ENCODE measurements around the gene MICU1. TPM values are rescaled to one million over a fixed set of nuclear protein-coding genes. Genes with fewer than 3 reads are reported as not detected.

The MICU1 gene
- total and polyA plus RNA-seq, 7 donors = 29.4 to 53.5 (median 33.9) TPM

GRCh38 chr10:72612203-72612826 lies 13.6 kb downstream of the MICU1 start:
- H3K9me3 ChIP-seq = no peaks in the 10 kb centered on the region
- intact Hi-C loops (cut with DNase I) = no loop called here
- H3K27me3 ChIP-seq = no peaks in the 10 kb centered on the region
- peaks cover 0 to 8% (median 4%) of the 10 kb centered on the region in 4 donors for H3K4me1 ChIP-seq
- no peak for TF ChIP-seq CTCF (IDR thresholded peaks at IDR 0.05)
- TF ChIP-seq POLR2A (IDR thresholded peaks at IDR 0.05) = no peak
- TF ChIP-seq POLR2AphosphoS5 (IDR thresholded peaks at IDR 0.05) = no peak
- no peak for TF ChIP-seq EP300 (IDR thresholded peaks at IDR 0.05)
- H3K27ac ChIP-seq = peak overlapping the region in 1 of 4 donors; percentile 7
- no peaks in the 10 kb centered on the region for H3K36me3 ChIP-seq
- H3K4me3 ChIP-seq = no peak overlapping the region
- DNase-seq = no peak
- WGBS, 2 donors = 40 to 67% methylated on average over 3 of the region's 3 CpGs

GRCh38 chr10:72611783-72612182 lies 14.1 kb downstream of the MICU1 start:
- no peaks in the 10 kb centered on the region for H3K9me3 ChIP-seq
- H3K27ac ChIP-seq = peak overlapping the region in 1 of 4 donors; percentile 7
- no peak overlapping the region for H3K4me3 ChIP-seq
- intact Hi-C loops (cut with DNase I) = no loop called here
- WGBS, 2 donors = 75 to 87% methylated on average over 5 of the region's 5 CpGs
- no peaks in the 10 kb centered on the region for H3K36me3 ChIP-seq
- DNase-seq = no peak
- H3K27me3 ChIP-seq = no peaks in the 10 kb centered on the region
- TF ChIP-seq EP300 (IDR thresholded peaks at IDR 0.05) (no peak), POLR2A (IDR thresholded peaks at IDR 0.05) (no peak), POLR2AphosphoS5 (IDR thresholded peaks at IDR 0.05) (no peak), CTCF (IDR thresholded peaks at IDR 0.05) (no peak)
- H3K4me1 ChIP-seq = peaks cover 0 to 8% (median 4%) of the 10 kb centered on the region in 4 donors

- intact Hi-C loops (cut with DNase I) = no loop called here
- H3K4me1 ChIP-seq = peaks cover 0 to 8% (median 4%) of the 10 kb centered on the region in 4 donors
- H3K4me3 ChIP-seq = no peak overlapping the region
- TF ChIP-seq POLR2AphosphoS5 (IDR thresholded peaks at IDR 0.05) (no peak), POLR2A (IDR thresholded peaks at IDR 0.05) (no peak), CTCF (IDR thresholded peaks at IDR 0.05) (no peak), EP300 (IDR thresholded peaks at IDR 0.05) (no peak)
- H3K27ac ChIP-seq = peak overlapping the region in 1 of 4 donors; percentile 5
- no peak for DNase-seq
- H3K27me3 ChIP-seq = no peaks in the 10 kb centered on the region
- 83 to 87% methylated on average over 1 of the region's 1 CpG for WGBS, 2 donors
- H3K9me3 ChIP-seq = no peaks in the 10 kb centered on the region
- no peaks in the 10 kb centered on the region for H3K36me3 ChIP-seq
These were observed 15.4 kb downstream of the MICU1 start for GRCh38 chr10:72610466-72610865.

GRCh38 chr10:72605122-72605521 lies 20.8 kb downstream of the MICU1 start:
- TF ChIP-seq EP300 (IDR thresholded peaks at IDR 0.05) (no peak), CTCF (IDR thresholded peaks at IDR 0.05) (no peak), POLR2A (IDR thresholded peaks at IDR 0.05) (no peak), POLR2AphosphoS5 (IDR thresholded peaks at IDR 0.05) (no peak)
- 78 to 88% methylated on average over 3 of the region's 3 CpGs for WGBS, 2 donors

GRCh38 chr10:72601144-72601543 lies 24.7 kb downstream of the MICU1 start:
- no peak for DNase-seq
- H3K4me1 ChIP-seq = peaks cover 0 to 10% (median 4%) of the 10 kb centered on the region in 4 donors
- H3K4me3 ChIP-seq = no peak overlapping the region
- H3K9me3 ChIP-seq = no peaks in the 10 kb centered on the region
- intact Hi-C loops (cut with DNase I) = no loop called here
- 93 to 96% methylated on average over 2 of the region's 2 CpGs for WGBS, 2 donors
- no peak overlapping the region for H3K27ac ChIP-seq
- TF ChIP-seq EP300 (IDR thresholded peaks at IDR 0.05) = no peak
- no peak for TF ChIP-seq POLR2AphosphoS5 (IDR thresholded peaks at IDR 0.05)
- TF ChIP-seq CTCF (IDR thresholded peaks at IDR 0.05) = no peak
- no peak for TF ChIP-seq POLR2A (IDR thresholded peaks at IDR 0.05)
- H3K27me3 ChIP-seq = no peaks in the 10 kb centered on the region
- H3K36me3 ChIP-seq = no peaks in the 10 kb centered on the region

More at GRCh38 chr10:72605122-72605521, 20.8 kb downstream of the MICU1 start:
- H3K4me1 ChIP-seq = peaks cover 0 to 10% (median 4%) of the 10 kb centered on the region in 4 donors
- no peaks in the 10 kb centered on the region for H3K27me3 ChIP-seq
- DNase-seq = no peak
- H3K4me3 ChIP-seq = no peak overlapping the region
- intact Hi-C loops (cut with DNase I) = no loop called here
- H3K27ac ChIP-seq = no peak overlapping the region
- H3K9me3 ChIP-seq = no peaks in the 10 kb centered on the region
- no peaks in the 10 kb centered on the region for H3K36me3 ChIP-seq

Measured in sigmoid colon (tissue), 7 donors.